SK-N-SH (cell line): ENCODE data around the gene CA10. TPM values are rescaled to one million over a fixed set of nuclear protein-coding genes. Genes with fewer than 3 reads are reported as not detected.

Experiments used
- CTCF ChIA-PET: fragments of 300-600, 350-600 bp; formaldehyde crosslinking; extraction: SDS; loops from one replicate; lab custom pipeline; 2021; lab: Yijun Ruan, JAX
- POLR2A ChIA-PET: fragments of 350-600 bp; sonication (Branson Sonifier 250); formaldehyde crosslinking; extraction: SDS; loops from one replicate; lab custom pipeline; 2020; ENCODE audit warnings: antibody characterized with exemption, inconsistent platforms; lab: Yijun Ruan, JAX
- DNase-seq: peaks from one replicate; pipeline ENCODE4 v3.0.0; 2012
- H2AFZ ChIP-seq: fragments of 200-600 bp; sonication (generic); 2 replicates; pipeline ENCODE4 v1.8.1; 2016; ENCODE audit warnings: antibody characterized with exemption, mild to moderate bottlenecking, low read depth
- H3F3A ChIP-seq: fragments of 200-600 bp; sonication (generic); replicated peaks from 2 replicates; pipeline ENCODE3; 2016; ENCODE audit warnings: antibody characterized with exemption, mild to moderate bottlenecking; ENCODE audit not compliant: insufficient read depth
- H3K27ac ChIP-seq, 2 experiments: fragments of 200-500 bp in 1 of 2; fragments of 200-600 bp in 1 of 2; sonication (Bioruptor generic) in 1 of 2; sonication (generic), shearing (Covaris generic) in 1 of 2; 2 replicates each; pipeline versions ENCODE4 v1.5.1 to v1.6.1; 2014 to 2016; ENCODE audit warnings: low read depth in 2 of 2, inconsistent platforms in 1 of 2, low read length in 1 of 2, mild to moderate bottlenecking in 1 of 2, mixed read lengths in 1 of 2
- H3K27me3 ChIP-seq: fragments of 200-600 bp; sonication (generic), shearing (Covaris generic); 2 replicates; pipeline ENCODE4 v1.6.1; 2016; ENCODE audit warnings: mixed run types; ENCODE audit not compliant: insufficient read depth
- H3K36me3 ChIP-seq, 2 experiments: fragments of 200-500 bp in 1 of 2; fragments of 200-600 bp in 1 of 2; sonication (Bioruptor generic) in 1 of 2; sonication (generic) in 1 of 2; replicated peaks in 1 of 2; 2 replicates each; pipeline versions ENCODE3 to v1.5.1; 2014 to 2016; ENCODE audit warnings: low read length in 1 of 2, mild to moderate bottlenecking in 1 of 2; ENCODE audit not compliant: insufficient read depth in 2 of 2, control insufficient read depth in 1 of 2
- H3K4me1 ChIP-seq, 2 experiments: fragments of 200-500 bp in 1 of 2; fragments of 200-600 bp in 1 of 2; sonication (Bioruptor generic) in 1 of 2; sonication (generic), shearing (Covaris generic) in 1 of 2; 2 replicates each; pipeline versions ENCODE4 v1.5.1 to v1.6.1; 2014 to 2016; ENCODE audit warnings: low read depth in 1 of 2, low read length in 1 of 2, mixed run types in 1 of 2; ENCODE audit not compliant: insufficient read depth in 2 of 2, control insufficient read depth in 1 of 2
- H3K4me2 ChIP-seq: fragments of 200-600 bp; sonication (generic), shearing (Covaris generic); 2 replicates; pipeline ENCODE4 v1.6.1; 2017; ENCODE audit warnings: mixed run types
- H3K4me3 ChIP-seq, 2 experiments: fragments of 200-500 bp in 1 of 2; fragments of 200-600 bp in 1 of 2; sonication (Bioruptor generic) in 1 of 2; sonication (generic), shearing (Covaris generic) in 1 of 2; 2 replicates each; pipeline versions ENCODE4 v1.5.1 to v1.8.1; 2014 to 2016; ENCODE audit warnings: low read depth in 2 of 2, inconsistent platforms in 1 of 2, low read length in 1 of 2, mild to moderate bottlenecking in 1 of 2, mixed read lengths in 1 of 2, moderate library complexity in 1 of 2
- H3K79me2 ChIP-seq: fragments of 200-600 bp; sonication (generic); 2 replicates; pipeline ENCODE4 v1.8.1; 2017; ENCODE audit warnings: mild to moderate bottlenecking; ENCODE audit not compliant: insufficient read depth
- H3K9ac ChIP-seq: fragments of 200-600 bp; sonication (generic); 2 replicates; pipeline ENCODE4 v1.6.1; 2017; ENCODE audit warnings: mixed run types
- H3K9me2 ChIP-seq: fragments of 200-600 bp; sonication (generic); 2 replicates; pipeline ENCODE4 v1.6.1; 2017; ENCODE audit warnings: mixed run types
- H3K9me3 ChIP-seq: fragments of 200-600 bp; sonication (generic); 2 replicates; pipeline ENCODE4 v1.6.1; 2017; ENCODE audit warnings: mixed run types, mild to moderate bottlenecking, moderate library complexity
- H4K20me1 ChIP-seq: fragments of 200-600 bp; sonication (generic); 2 replicates; pipeline ENCODE4 v1.6.1; 2017; ENCODE audit warnings: mild to moderate bottlenecking, mixed run types; ENCODE audit not compliant: insufficient read depth
- ELF1 ChIP-seq: IDR thresholded peaks from 2 replicates; pipeline ENCODE4 v1.4.0; 2012
- EP300 ChIP-seq, 2 experiments: IDR thresholded peaks; 2 replicates each; pipeline versions ENCODE4 v1.4.0 to v1.6.1; 2012; ENCODE audit warnings: borderline replicate concordance in 1 of 2, low read depth in 1 of 2, low read length in 1 of 2
- FOSL2 ChIP-seq: IDR thresholded peaks from 2 replicates; pipeline ENCODE4 v1.4.0; 2012; ENCODE audit warnings: low read depth, mild to moderate bottlenecking, moderate library complexity, borderline replicate concordance
- FOXJ3 ChIP-seq: sonication (generic); formaldehyde crosslinking; IDR thresholded peaks from 2 replicates; pipeline ENCODE4 v1.5.1; 2020; ENCODE audit warnings: mild to moderate bottlenecking, missing genetic modification reagents
- FOXM1 ChIP-seq: IDR thresholded peaks from 2 replicates; pipeline ENCODE4 v1.4.0; 2012; ENCODE audit warnings: low read depth, mild to moderate bottlenecking
- GABPA ChIP-seq: IDR thresholded peaks from 2 replicates; pipeline ENCODE4 v1.4.0; 2012; ENCODE audit warnings: low read depth, mild to moderate bottlenecking
- MEF2A ChIP-seq: IDR thresholded peaks from 2 replicates; pipeline ENCODE4 v1.4.0; 2012; ENCODE audit warnings: low read depth, borderline replicate concordance
- NFIC ChIP-seq: IDR thresholded peaks from 2 replicates; pipeline ENCODE4 v1.4.0; 2012; ENCODE audit warnings: borderline replicate concordance
- NRF1 ChIP-seq: IDR thresholded peaks from 2 replicates; pipeline ENCODE4 v1.6.1; 2012; ENCODE audit warnings: low read depth, mild to moderate bottlenecking, low read length
- RCOR1 ChIP-seq: fragments of 150-350 bp; IDR thresholded peaks from 2 replicates; pipeline ENCODE4 v1.6.1; 2017; ENCODE audit warnings: antibody characterized with exemption, low read length
- SIN3A ChIP-seq: IDR thresholded peaks from 2 replicates; pipeline ENCODE4 v1.6.1; 2012; ENCODE audit warnings: low read depth, mild to moderate bottlenecking, low read length, moderate library complexity, borderline replicate concordance
- SMC3 ChIP-seq: IDR thresholded peaks from 2 replicates; pipeline ENCODE4 v1.6.1; 2012; ENCODE audit warnings: low read depth, low read length, improper control_type of control experiment
- TAF1 ChIP-seq: IDR thresholded peaks from 2 replicates; pipeline ENCODE4 v1.6.1; 2012; ENCODE audit warnings: low read depth, mild to moderate bottlenecking, low read length, moderate library complexity, borderline replicate concordance
- TCF12 ChIP-seq: IDR thresholded peaks from 2 replicates; pipeline ENCODE4 v1.4.0; 2012
- TEAD4 ChIP-seq: IDR thresholded peaks from 2 replicates; pipeline ENCODE4 v1.4.0; 2012; ENCODE audit warnings: mild to moderate bottlenecking, borderline replicate concordance; ENCODE audit not compliant: insufficient read depth
- WGBS: methylation state at CpG from one replicate; pipeline ENCODE4 v1.1.6; 2017; ENCODE audit warnings: low lambda C conversion rate; 5-methylcytosine and 5-hydroxymethylcytosine counted together
- polyA plus RNA-seq, 3 experiments: library from polyadenylated mRNA; depleted of rRNA; stranded (reverse); fragments of >200 nt; gene quantifications; 2 replicates each; pipeline ENCODE4 v1.2.3, GENCODE V29; 2012
- TF ChIP-seq, protein P1 (sequence below): fragments of 200-600 bp; sonication (generic); IDR thresholded peaks from 2 replicates; pipeline ENCODE4 v1.6.1; 2017; ENCODE audit warnings: antibody characterized with exemption, mild to moderate bottlenecking, moderate library complexity
- TF ChIP-seq, protein P2 (sequence below): IDR thresholded peaks from 2 replicates; pipeline ENCODE4 v1.4.0; 2012; ENCODE audit warnings: low read depth, borderline replicate concordance
- TF ChIP-seq, protein P3 (sequence below): fragments of 150-350 bp; IDR thresholded peaks from 2 replicates; pipeline ENCODE4 v1.6.1; 2017; ENCODE audit warnings: antibody characterized with exemption, low read length, low read depth, borderline replicate concordance
- TF ChIP-seq, protein P4 (sequence below): fragments of 150-350 bp; IDR thresholded peaks from 2 replicates; pipeline ENCODE4 v1.6.1; 2016; ENCODE audit warnings: mild to moderate bottlenecking, low read depth, low read length

CA10 gene
- polyA plus RNA-seq, 1 of the 3 experiments (the other 2 are of a cell fraction): not detected

DNA sequence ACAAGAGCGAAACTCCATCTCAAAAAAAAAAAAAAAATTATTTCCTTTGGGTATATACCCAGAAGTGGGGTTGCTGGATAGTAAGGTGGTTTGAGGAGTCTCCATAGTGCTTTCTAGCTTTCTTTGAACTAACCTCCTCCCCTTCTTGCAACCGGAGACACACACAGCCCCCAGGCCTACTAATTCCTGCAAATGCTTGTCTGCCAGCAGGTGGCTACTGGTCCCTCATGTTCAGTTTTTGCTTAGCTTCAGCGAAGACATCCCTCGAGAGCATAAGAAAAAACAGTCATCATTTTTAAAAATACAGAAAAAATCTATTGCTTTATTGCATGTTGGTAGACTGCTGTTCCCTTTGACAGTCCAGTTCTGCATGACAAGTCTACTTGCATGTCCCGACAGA, 459.2 kb downstream of the CA10 start:
- Histone ChIP-seq H2AFZ (no peak overlapping the region), H3K36me3 (no peaks in the 10 kb centered on the region), H3K9me2 (no peaks in the 10 kb centered on the region), H3F3A (no peaks in the 10 kb centered on the region), H3K79me2 (no peaks in the 10 kb centered on the region), H3K4me3 (no peak overlapping the region), H4K20me1 (no peaks in the 10 kb centered on the region), H3K4me1 (no peaks in the 10 kb centered on the region), H3K27ac (no peak overlapping the region), H3K9me3 (peaks cover 12% of the 10 kb centered on the region; the same call in 1 of the 2 replicates), H3K9ac (no peak overlapping the region), H3K4me2 (no peak overlapping the region), H3K27me3 (no peaks in the 10 kb centered on the region)
- no peak for DNase-seq
- POLR2A ChIA-PET: no interaction called here
- 41% methylated on average over 5 of the region's 5 CpGs for WGBS
- CTCF ChIA-PET: interaction anchor here (0.7 kb wide), 1 partner anchor 66 kb away, joined by 3 read pairs; no protein-coding TSS in a partner anchor
- no peak for TF ChIP-seq NRF1
- no peak for TF ChIP-seq EP300 (IDR thresholded peaks at IDR 0.05; ENCODE audit: borderline replicate concordance in 1 of 2, low read depth in 1 of 2, low read length in 1 of 2)
- TF ChIP-seq TEAD4: no peak
- TF ChIP-seq, protein P1, sequence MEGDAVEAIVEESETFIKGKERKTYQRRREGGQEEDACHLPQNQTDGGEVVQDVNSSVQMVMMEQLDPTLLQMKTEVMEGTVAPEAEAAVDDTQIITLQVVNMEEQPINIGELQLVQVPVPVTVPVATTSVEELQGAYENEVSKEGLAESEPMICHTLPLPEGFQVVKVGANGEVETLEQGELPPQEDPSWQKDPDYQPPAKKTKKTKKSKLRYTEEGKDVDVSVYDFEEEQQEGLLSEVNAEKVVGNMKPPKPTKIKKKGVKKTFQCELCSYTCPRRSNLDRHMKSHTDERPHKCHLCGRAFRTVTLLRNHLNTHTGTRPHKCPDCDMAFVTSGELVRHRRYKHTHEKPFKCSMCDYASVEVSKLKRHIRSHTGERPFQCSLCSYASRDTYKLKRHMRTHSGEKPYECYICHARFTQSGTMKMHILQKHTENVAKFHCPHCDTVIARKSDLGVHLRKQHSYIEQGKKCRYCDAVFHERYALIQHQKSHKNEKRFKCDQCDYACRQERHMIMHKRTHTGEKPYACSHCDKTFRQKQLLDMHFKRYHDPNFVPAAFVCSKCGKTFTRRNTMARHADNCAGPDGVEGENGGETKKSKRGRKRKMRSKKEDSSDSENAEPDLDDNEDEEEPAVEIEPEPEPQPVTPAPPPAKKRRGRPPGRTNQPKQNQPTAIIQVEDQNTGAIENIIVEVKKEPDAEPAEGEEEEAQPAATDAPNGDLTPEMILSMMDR: no peak
- TF ChIP-seq FOSL2: no peak
- TF ChIP-seq, protein P2, sequence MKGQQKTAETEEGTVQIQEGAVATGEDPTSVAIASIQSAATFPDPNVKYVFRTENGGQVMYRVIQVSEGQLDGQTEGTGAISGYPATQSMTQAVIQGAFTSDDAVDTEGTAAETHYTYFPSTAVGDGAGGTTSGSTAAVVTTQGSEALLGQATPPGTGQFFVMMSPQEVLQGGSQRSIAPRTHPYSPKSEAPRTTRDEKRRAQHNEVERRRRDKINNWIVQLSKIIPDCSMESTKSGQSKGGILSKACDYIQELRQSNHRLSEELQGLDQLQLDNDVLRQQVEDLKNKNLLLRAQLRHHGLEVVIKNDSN: no peak
- TF ChIP-seq MEF2A: no peak
- TF ChIP-seq, protein P3, sequence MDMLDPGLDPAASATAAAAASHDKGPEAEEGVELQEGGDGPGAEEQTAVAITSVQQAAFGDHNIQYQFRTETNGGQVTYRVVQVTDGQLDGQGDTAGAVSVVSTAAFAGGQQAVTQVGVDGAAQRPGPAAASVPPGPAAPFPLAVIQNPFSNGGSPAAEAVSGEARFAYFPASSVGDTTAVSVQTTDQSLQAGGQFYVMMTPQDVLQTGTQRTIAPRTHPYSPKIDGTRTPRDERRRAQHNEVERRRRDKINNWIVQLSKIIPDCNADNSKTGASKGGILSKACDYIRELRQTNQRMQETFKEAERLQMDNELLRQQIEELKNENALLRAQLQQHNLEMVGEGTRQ: no peak
- TF ChIP-seq NFIC: no peak
- TF ChIP-seq SIN3A: no peak
- TF ChIP-seq FOXM1: no peak
- TF ChIP-seq FOXJ3 (CRISPR knock-in tag): no peak
- TF ChIP-seq RCOR1: no peak

DNA sequence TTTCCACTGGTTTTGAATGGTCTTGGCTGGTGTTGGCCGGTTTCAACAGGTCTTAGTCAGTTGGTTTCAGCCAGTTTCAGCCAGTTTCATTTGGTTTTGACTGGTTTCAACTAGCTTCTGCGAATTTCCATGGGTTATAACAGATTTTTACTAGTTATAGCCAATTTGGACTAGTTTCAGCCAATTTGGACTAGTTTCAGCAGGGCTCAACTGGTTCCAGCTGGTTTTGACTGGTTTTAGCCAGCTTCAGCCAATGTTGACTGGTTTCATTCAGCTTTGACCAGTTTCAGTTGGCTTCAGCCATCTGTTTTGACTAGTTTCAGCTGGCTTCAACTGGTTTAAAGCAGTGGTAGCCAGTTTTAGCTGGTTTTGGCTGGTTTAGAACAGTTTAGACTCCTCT, 465.6 kb downstream of the CA10 start:
- H3K4me1 ChIP-seq: no peaks in the 10 kb centered on the region
- H3K9me2 ChIP-seq: no peaks in the 10 kb centered on the region; the same call in 1 of the 2 replicates
- no peak for DNase-seq
- 0 out of 2 replicates have a peak, but pooled peaks cover 12% of the 10 kb centered on the region for H3K9me3 ChIP-seq
- no peaks in the 10 kb centered on the region for H3F3A ChIP-seq
- H3K27ac ChIP-seq: no peak overlapping the region
- H3K36me3 ChIP-seq: no peaks in the 10 kb centered on the region
- no peaks in the 10 kb centered on the region for H4K20me1 ChIP-seq
- H3K9ac ChIP-seq: no peak overlapping the region
- no peaks in the 10 kb centered on the region for H3K27me3 ChIP-seq
- H3K79me2 ChIP-seq: no peaks in the 10 kb centered on the region
- no peak overlapping the region for H2AFZ ChIP-seq
- 4% methylated on average over 2 of the region's 2 CpGs for WGBS
- H3K4me2 ChIP-seq: no peak overlapping the region
- CTCF ChIA-PET: interaction anchor here (1.0 to 1.4 kb wide), 3 partner anchors 14 to 414 kb away, joined by 3 read pairs; no protein-coding TSS in a partner anchor
- H3K4me3 ChIP-seq: no peak overlapping the region
- POLR2A ChIA-PET: no interaction called here
- TF ChIP-seq, protein P1: no peak
- TF ChIP-seq FOSL2 (no peak), SMC3 (no peak), GABPA (no peak), TAF1 (no peak), TCF12 (no peak), ELF1 (no peak), SIN3A (no peak), FOXJ3 (CRISPR knock-in tag) (no peak)
- TF ChIP-seq, protein P3: no peak
- TF ChIP-seq, protein P4, sequence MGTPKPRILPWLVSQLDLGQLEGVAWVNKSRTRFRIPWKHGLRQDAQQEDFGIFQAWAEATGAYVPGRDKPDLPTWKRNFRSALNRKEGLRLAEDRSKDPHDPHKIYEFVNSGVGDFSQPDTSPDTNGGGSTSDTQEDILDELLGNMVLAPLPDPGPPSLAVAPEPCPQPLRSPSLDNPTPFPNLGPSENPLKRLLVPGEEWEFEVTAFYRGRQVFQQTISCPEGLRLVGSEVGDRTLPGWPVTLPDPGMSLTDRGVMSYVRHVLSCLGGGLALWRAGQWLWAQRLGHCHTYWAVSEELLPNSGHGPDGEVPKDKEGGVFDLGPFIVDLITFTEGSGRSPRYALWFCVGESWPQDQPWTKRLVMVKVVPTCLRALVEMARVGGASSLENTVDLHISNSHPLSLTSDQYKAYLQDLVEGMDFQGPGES: no peak
